Ishikawa (cell line): ENCODE measurements around the gene KAT6B.

Source experiments
- CEBPB ChIP-seq: IDR thresholded peaks from 2 replicates; pipeline ENCODE4 v1.6.1; 2012
- CREB1 ChIP-seq: IDR thresholded peaks from 2 replicates; pipeline ENCODE4 v1.6.1; 2012; ENCODE audit warnings: low read depth
- EGR1 ChIP-seq: IDR thresholded peaks from 2 replicates; pipeline ENCODE4 v1.6.1; 2012
- EP300 ChIP-seq: IDR thresholded peaks from 2 replicates; pipeline ENCODE4 v1.6.1; 2012; ENCODE audit warnings: borderline replicate concordance
- FOXM1 ChIP-seq: IDR thresholded peaks from 2 replicates; pipeline ENCODE4 v1.6.1; 2012; ENCODE audit warnings: low read depth, borderline replicate concordance
- MAX ChIP-seq: IDR thresholded peaks from 2 replicates; pipeline ENCODE4 v1.6.1; 2012
- NFIC ChIP-seq: IDR thresholded peaks from 2 replicates; pipeline ENCODE4 v1.6.1; 2012
- RAD21 ChIP-seq: IDR thresholded peaks from 2 replicates; pipeline ENCODE4 v1.6.1; 2012; ENCODE audit warnings: low read depth
- TAF1 ChIP-seq: IDR thresholded peaks from 2 replicates; pipeline ENCODE4 v1.6.1; 2012; ENCODE audit warnings: low read depth, mild to moderate bottlenecking
- TCF12 ChIP-seq: IDR thresholded peaks from 2 replicates; pipeline ENCODE4 v1.6.1; 2012; ENCODE audit warnings: low read depth
- TEAD4 ChIP-seq: IDR thresholded peaks from 2 replicates; pipeline ENCODE4 v1.6.1; 2012
- YY1 ChIP-seq: IDR thresholded peaks from 2 replicates; pipeline ENCODE4 v1.6.1; 2012; ENCODE audit warnings: low read depth
- ZBTB7A ChIP-seq: IDR thresholded peaks from 2 replicates; pipeline ENCODE4 v1.6.1; 2012; ENCODE audit warnings: low read depth
- TF ChIP-seq, protein P1 (sequence below): IDR thresholded peaks from 2 replicates; pipeline ENCODE4 v1.6.1; 2012
- TF ChIP-seq, protein P2 (sequence below): IDR thresholded peaks from 2 replicates; pipeline ENCODE4 v1.6.1; 2012; ENCODE audit warnings: low read depth, mild to moderate bottlenecking

KAT6B gene

GRCh38 chr10:74842301-74842954 is 16.0 kb downstream of the KAT6B start:
- TF ChIP-seq TCF12 (no peak), MAX (no peak), TAF1 (no peak), ZBTB7A (no peak), EGR1 (no peak), EP300 (no peak), RAD21 (no peak), FOXM1 (no peak), TEAD4 (no peak)

- TF ChIP-seq CEBPB (no peak), RAD21 (no peak), MAX (no peak), NFIC (no peak), CREB1 (no peak), ZBTB7A (no peak), YY1 (no peak), TCF12 (no peak), TAF1 (no peak), TEAD4 (no peak)
- TF ChIP-seq, protein P1, sequence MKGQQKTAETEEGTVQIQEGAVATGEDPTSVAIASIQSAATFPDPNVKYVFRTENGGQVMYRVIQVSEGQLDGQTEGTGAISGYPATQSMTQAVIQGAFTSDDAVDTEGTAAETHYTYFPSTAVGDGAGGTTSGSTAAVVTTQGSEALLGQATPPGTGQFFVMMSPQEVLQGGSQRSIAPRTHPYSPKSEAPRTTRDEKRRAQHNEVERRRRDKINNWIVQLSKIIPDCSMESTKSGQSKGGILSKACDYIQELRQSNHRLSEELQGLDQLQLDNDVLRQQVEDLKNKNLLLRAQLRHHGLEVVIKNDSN = no peak
Measured at GRCh38 chr10:74846958-74847357, 20.6 kb downstream of the KAT6B start.

DNA sequence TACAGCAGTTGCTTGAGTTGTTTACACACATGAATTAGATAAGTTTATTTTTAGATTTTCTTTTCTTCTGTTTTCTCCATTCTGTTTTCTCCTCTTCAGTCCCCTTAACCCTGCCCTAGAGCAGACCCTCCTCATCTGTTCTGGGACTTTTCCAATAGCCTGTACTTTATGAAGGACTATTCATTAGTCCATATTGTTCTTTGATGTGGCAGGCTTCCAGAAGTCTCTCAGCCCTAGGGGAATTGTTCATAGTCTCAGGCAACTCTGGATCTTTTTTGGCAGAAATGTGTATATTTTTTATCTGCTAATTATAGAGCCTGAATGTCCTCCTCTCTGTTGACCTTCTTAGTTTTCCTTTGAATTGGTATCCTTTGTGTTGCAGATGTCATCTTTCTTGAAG is 25.4 kb downstream of the KAT6B start:
- TF ChIP-seq ZBTB7A (no peak), MAX (no peak), TAF1 (no peak), YY1 (no peak), TCF12 (no peak), FOXM1 (no peak), CREB1 (no peak), EP300 (no peak), CEBPB (no peak), EGR1 (no peak), NFIC (no peak), RAD21 (no peak), TEAD4 (no peak)
- TF ChIP-seq, protein P2, sequence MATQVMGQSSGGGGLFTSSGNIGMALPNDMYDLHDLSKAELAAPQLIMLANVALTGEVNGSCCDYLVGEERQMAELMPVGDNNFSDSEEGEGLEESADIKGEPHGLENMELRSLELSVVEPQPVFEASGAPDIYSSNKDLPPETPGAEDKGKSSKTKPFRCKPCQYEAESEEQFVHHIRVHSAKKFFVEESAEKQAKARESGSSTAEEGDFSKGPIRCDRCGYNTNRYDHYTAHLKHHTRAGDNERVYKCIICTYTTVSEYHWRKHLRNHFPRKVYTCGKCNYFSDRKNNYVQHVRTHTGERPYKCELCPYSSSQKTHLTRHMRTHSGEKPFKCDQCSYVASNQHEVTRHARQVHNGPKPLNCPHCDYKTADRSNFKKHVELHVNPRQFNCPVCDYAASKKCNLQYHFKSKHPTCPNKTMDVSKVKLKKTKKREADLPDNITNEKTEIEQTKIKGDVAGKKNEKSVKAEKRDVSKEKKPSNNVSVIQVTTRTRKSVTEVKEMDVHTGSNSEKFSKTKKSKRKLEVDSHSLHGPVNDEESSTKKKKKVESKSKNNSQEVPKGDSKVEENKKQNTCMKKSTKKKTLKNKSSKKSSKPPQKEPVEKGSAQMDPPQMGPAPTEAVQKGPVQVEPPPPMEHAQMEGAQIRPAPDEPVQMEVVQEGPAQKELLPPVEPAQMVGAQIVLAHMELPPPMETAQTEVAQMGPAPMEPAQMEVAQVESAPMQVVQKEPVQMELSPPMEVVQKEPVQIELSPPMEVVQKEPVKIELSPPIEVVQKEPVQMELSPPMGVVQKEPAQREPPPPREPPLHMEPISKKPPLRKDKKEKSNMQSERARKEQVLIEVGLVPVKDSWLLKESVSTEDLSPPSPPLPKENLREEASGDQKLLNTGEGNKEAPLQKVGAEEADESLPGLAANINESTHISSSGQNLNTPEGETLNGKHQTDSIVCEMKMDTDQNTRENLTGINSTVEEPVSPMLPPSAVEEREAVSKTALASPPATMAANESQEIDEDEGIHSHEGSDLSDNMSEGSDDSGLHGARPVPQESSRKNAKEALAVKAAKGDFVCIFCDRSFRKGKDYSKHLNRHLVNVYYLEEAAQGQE = no peak
- TF ChIP-seq, protein P1 = no peak

- TF ChIP-seq FOXM1 (no peak), ZBTB7A (no peak), YY1 (no peak), RAD21 (no peak), TAF1 (no peak), TCF12 (no peak)
- TF ChIP-seq, protein P1 = no peak
Measured at GRCh38 chr10:74852381-74852780, 26.0 kb downstream of the KAT6B start.

GRCh38 chr10:74854610-74855009 is 28.2 kb downstream of the KAT6B start:
- TF ChIP-seq EP300 = no peak
- TF ChIP-seq ZBTB7A = no peak
- TF ChIP-seq TAF1 = no peak

DNA sequence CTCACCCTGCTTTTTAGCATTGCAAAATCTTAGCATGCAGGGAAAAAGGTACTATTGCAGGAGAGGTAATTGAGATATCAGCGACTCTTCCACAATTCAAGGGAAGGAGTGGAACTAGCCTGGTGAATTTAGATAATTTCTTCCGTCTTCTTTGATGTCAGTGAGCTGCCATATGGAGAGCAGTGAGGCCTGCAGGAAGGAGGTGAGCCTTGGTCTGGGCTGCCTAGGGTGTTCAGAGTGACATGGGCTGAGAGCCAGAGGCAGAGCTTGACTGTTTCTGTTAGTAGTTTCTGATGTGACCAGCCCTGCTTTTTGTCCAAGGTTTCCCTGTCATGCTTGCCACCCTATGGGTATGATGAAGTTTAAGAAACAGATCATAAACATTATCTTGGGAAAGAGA is 28.6 kb downstream of the KAT6B start:
- TF ChIP-seq NFIC = no peak
- TF ChIP-seq TEAD4 = no peak
- no peak for TF ChIP-seq RAD21
- TF ChIP-seq, protein P2 = no peak
- no peak for TF ChIP-seq FOXM1
- TF ChIP-seq CREB1 = no peak
- no peak for TF ChIP-seq MAX
- TF ChIP-seq TCF12 = no peak
- TF ChIP-seq, protein P1 = no peak
- no peak for TF ChIP-seq CEBPB
- no peak for TF ChIP-seq TAF1
- TF ChIP-seq EP300 = no peak
- no peak for TF ChIP-seq EGR1
- no peak for TF ChIP-seq YY1
- no peak for TF ChIP-seq ZBTB7A
